ENCODE results near the gene LAMA4. TPM values are rescaled to one million over a fixed set of nuclear protein-coding genes. Genes with fewer than 3 reads are reported as not detected.

LAMA4 gene
- total RNA-seq, 1 experiment from 2014 or later, result 0.72 TPM

DNA sequence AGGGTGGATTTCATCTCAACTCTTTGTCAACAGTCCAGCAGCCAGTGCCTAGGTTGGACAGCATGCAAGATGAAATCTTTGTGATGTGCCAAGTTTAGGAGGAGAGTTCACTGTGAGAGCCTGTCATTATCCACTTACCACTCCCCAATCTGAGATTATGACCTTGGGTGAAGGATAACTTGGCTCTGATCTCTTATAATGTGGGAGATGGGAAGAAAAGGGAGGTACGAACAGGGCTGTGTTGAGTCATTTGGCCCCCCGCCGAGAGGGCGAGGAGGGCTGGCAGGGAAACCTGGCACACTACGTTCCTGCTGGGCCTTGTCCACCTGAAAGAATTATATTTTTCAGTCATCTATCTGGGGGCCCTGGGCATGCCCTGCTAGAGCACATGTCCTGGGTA is 35.8 kb downstream of the LAMA4 start:
- Mint-ChIP-seq H3K4me3 (ENCODE audit: unreplicated experiment) (no peak overlapping the region), H3K27me3 (ENCODE audit: insufficient read depth, unreplicated experiment) (no peaks in the 10 kb centered on the region), H3K36me3 (ENCODE audit: insufficient read depth, unreplicated experiment) (peaks cover under 1% of the 10 kb centered on the region), H3K27ac (ENCODE audit: low read depth, unreplicated experiment) (peak overlapping the region; percentile 60), H3K4me1 (ENCODE audit: insufficient read depth, unreplicated experiment) (peaks cover 30% of the 10 kb centered on the region), H3K9me3 (ENCODE audit: unreplicated experiment) (no peaks in the 10 kb centered on the region)
- peak; percentile 97 for DNase-seq (ENCODE audit: unreplicated experiment)
- intact Hi-C loops (cut with micrococcal nuclease), result no loop called here
- no TSS peak for BruUV-seq (replicated peaks)
- ChIA-PET CTCF (interaction anchor here (0.6 to 1.0 kb wide), 2 partner anchors 10 to 62 kb away, joined by 3 read pairs; no protein-coding TSS in a partner anchor), POLR2A (interaction anchor here (0.8 to 2.0 kb wide), 9 partner anchors 11 to 1750 kb away, joined by 3 to 10 read pairs (median 4); no protein-coding TSS in a partner anchor)
- TF ChIP-seq, protein P1, sequence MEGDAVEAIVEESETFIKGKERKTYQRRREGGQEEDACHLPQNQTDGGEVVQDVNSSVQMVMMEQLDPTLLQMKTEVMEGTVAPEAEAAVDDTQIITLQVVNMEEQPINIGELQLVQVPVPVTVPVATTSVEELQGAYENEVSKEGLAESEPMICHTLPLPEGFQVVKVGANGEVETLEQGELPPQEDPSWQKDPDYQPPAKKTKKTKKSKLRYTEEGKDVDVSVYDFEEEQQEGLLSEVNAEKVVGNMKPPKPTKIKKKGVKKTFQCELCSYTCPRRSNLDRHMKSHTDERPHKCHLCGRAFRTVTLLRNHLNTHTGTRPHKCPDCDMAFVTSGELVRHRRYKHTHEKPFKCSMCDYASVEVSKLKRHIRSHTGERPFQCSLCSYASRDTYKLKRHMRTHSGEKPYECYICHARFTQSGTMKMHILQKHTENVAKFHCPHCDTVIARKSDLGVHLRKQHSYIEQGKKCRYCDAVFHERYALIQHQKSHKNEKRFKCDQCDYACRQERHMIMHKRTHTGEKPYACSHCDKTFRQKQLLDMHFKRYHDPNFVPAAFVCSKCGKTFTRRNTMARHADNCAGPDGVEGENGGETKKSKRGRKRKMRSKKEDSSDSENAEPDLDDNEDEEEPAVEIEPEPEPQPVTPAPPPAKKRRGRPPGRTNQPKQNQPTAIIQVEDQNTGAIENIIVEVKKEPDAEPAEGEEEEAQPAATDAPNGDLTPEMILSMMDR (IDR thresholded peaks at IDR 0.05; ENCODE audit: unreplicated experiment), result no peak

DNA sequence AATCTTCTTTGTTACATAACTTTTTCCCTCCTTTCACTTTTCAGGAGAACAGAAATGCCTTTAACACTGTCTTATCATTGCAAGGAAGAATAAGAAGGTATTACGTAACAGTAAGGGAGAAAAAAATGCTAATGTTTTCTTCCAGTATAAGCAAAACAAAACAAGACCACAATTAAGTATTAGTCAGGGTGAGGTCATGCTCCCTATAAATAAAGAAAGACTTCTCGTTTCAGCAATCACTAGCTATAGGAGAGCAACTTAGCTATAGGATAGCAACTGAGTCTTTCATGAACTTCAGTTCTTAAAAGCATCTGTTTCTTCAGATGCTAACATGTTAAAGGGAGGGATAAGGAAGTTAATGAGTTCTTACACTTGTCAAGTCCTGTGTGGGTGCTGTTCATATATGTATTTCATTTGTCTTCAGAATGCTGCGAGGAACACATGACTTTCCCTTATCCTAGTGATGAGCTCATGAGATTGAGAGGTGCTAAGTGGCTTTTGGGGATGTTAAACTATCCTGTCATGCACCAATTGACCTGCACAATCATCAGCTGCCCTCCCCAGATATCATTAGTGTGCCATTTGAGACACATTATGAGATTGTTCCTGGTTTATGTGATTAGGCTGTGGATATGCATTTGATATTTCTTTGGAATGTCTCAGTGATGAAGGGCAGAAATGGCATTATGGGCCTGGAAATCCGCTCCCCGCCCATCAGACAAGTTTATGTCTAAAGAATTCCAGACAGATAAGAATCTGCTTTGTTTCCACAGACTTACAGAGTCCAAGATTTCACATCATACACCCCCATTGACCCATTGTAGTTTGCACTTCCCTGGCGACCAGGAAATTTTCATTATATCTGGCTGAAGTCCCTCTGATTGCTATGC is 37.5 kb downstream of the LAMA4 start:
- CTCF ChIA-PET, result interaction anchor here (0.6 to 0.7 kb wide), 3 partner anchors 8 to 1154 kb away, joined by 3 to 4 read pairs (median 3); no protein-coding TSS in a partner anchor
- no peak overlapping the region for H3K4me3 Mint-ChIP-seq (ENCODE audit: unreplicated experiment)
- TF ChIP-seq, protein P1 (IDR thresholded peaks at IDR 0.05; ENCODE audit: unreplicated experiment), result no peak
- H3K36me3 Mint-ChIP-seq (ENCODE audit: insufficient read depth, unreplicated experiment), result no peaks in the 10 kb centered on the region
- intact Hi-C loops (cut with micrococcal nuclease), result no loop called here
- peak; percentile 85 for DNase-seq (ENCODE audit: unreplicated experiment)
- H3K27ac Mint-ChIP-seq (ENCODE audit: low read depth, unreplicated experiment), result no peak overlapping the region
- H3K9me3 Mint-ChIP-seq (ENCODE audit: unreplicated experiment), result no peaks in the 10 kb centered on the region
- POLR2A ChIA-PET, result interaction anchor here (0.6 to 1.2 kb wide), 4 partner anchors 14 to 94 kb away, joined by 3 to 4 read pairs (median 4); no protein-coding TSS in a partner anchor
- BruUV-seq (replicated peaks), result no TSS peak
- no peaks in the 10 kb centered on the region for H3K27me3 Mint-ChIP-seq (ENCODE audit: insufficient read depth, unreplicated experiment)
- H3K4me1 Mint-ChIP-seq (ENCODE audit: insufficient read depth, unreplicated experiment), result peaks cover 22% of the 10 kb centered on the region

DNA sequence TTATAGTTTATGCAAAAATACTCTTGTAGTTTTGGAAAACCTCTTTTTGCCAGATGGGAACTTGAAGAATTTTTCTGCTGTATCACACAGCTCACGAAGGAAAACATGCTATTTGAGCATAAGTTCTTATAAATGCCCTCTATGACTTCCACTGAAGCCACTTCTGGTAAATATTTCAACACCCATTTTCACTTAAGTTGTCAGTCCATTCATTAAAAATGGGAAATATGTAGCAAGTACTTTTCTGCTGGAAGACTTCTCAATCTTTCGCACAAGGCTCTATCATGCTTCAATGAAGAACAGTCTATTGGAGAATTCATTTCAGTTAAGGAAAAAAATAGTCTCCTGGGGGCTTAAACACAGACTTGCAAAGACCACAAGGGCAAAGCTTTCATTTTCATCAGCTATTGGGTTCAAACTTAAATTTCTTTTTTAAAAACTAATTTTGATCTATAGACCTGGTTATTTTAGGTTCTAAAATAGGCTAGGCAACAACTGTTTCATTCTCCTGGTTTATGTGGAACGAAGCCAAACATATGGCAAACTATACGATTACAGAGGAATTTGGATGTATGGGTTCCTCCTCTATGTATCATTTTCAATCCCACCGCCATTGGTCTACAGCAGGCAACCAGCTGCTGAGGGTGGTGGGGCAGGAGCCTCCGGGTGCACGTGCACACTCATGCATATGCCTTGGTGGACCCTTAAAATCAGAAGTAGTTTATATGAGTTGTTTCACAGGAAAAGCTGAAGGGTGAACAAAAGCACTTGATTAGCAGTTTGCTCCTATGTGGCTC is 38.7 kb downstream of the LAMA4 start:
- no TSS peak for BruUV-seq (replicated peaks)
- POLR2A ChIA-PET, result interaction anchor here (0.8 kb wide), 1 partner anchor 11 kb away, joined by 3 read pairs; no protein-coding TSS in a partner anchor

More for the DNA sequence above, 38.7 kb downstream of the LAMA4 start:
- DNase-seq (ENCODE audit: unreplicated experiment), result no peak
- intact Hi-C loops (cut with micrococcal nuclease), result no loop called here
- Mint-ChIP-seq H3K36me3 (ENCODE audit: insufficient read depth, unreplicated experiment) (no peaks in the 10 kb centered on the region), H3K27ac (ENCODE audit: low read depth, unreplicated experiment) (no peak overlapping the region), H3K9me3 (ENCODE audit: unreplicated experiment) (no peaks in the 10 kb centered on the region), H3K4me3 (ENCODE audit: unreplicated experiment) (no peak overlapping the region), H3K4me1 (ENCODE audit: insufficient read depth, unreplicated experiment) (peaks cover 22% of the 10 kb centered on the region), H3K27me3 (ENCODE audit: insufficient read depth, unreplicated experiment) (no peaks in the 10 kb centered on the region)
- TF ChIP-seq, protein P1 (IDR thresholded peaks at IDR 0.05; ENCODE audit: unreplicated experiment), result no peak
- CTCF ChIA-PET, result interaction anchor here (0.6 to 1.8 kb wide), 4 partner anchors 14 to 89 kb away, joined by 3 to 7 read pairs (median 4); no protein-coding TSS in a partner anchor
